K562 (cell line): ENCODE results near the gene RNF213. TPM values are rescaled to one million over a fixed set of nuclear protein-coding genes. Genes with fewer than 3 reads are reported as not detected.

Source experiments
- ATAC-seq: fragments of 200-7000 bp; cut with Tn5 transposase; 3 replicates; pipeline ENCODE4 v1.9.1; 2020; ENCODE audit warnings: moderate library complexity
- BruUV-seq: library from RNA; stranded (reverse); fragments of 400-500 nt; replicated peaks from 2 replicates; lab custom pipeline; 2021; lab: Mats Ljungman, UMichigan
- CTCF ChIA-PET: fragments of 300-600 bp; formaldehyde crosslinking; extraction: SDS; loops from one replicate; lab custom pipeline; 2021; ENCODE audit warnings: low intra/inter-chr PET ratio; lab: Yijun Ruan, JAX
- POLR2A ChIA-PET: fragments of 300-600, 350-650 bp; sonication (Branson Sonifier 250); formaldehyde crosslinking; extraction: SDS; loops from one replicate; lab custom pipeline; 2021; ENCODE audit warnings: antibody characterized with exemption, inconsistent platforms; lab: Yijun Ruan, JAX
- DNase-seq, 4 experiments: peaks; one replicate each; pipeline versions ENCODE4 v3.0.0 to v3.0.0-alpha.2; 2011 to 2018; ENCODE audit warnings: low spot score in 3 of 4, mixed read lengths in 3 of 4; ENCODE audit errors: extremely low read depth in 1 of 4
- FAIRE-seq: peaks from 2 replicates; lab custom pipeline; 2011; peaks lifted over from hg19 to GRCh38; lab: Jason Lieb, UNC
- H2AFZ ChIP-seq: 2 replicates; pipeline ENCODE4 v1.6.0; 2011; ENCODE audit warnings: low read depth, low read length, control low read depth, inconsistent platforms
- H3K27ac ChIP-seq: fragments of 200-600 bp; 3 replicates; pipeline ENCODE4 v1.8.0; 2011; ENCODE audit warnings: low read depth, mild to moderate bottlenecking, control low read depth, inconsistent platforms, low read length, moderate library complexity, mixed read lengths; ENCODE audit errors: extremely low read depth
- H3K27me3 ChIP-seq, 2 experiments: fragments of 300-600 bp in 1 of 2; 2 replicates in 1 of 2; 3 replicates in 1 of 2; pipeline versions ENCODE4 v1.6.0 to v1.8.0; 2011; ENCODE audit warnings: inconsistent platforms in 2 of 2, low read length in 2 of 2, mild to moderate bottlenecking in 1 of 2, mixed read lengths in 1 of 2, moderate library complexity in 1 of 2; ENCODE audit not compliant: control insufficient read depth in 2 of 2, insufficient read depth in 2 of 2
- H3K36me3 ChIP-seq: fragments of 300-600 bp; 3 replicates; pipeline ENCODE4 v1.8.0; 2011; ENCODE audit warnings: mild to moderate bottlenecking, low read length, inconsistent platforms; ENCODE audit not compliant: control insufficient read depth, insufficient read depth
- H3K4me1 ChIP-seq, 2 experiments: fragments of 200-600 bp in 1 of 2; replicated peaks in 1 of 2; 2 replicates in 1 of 2; 3 replicates in 1 of 2; pipeline versions ENCODE4 v1.5.1 to v1.8.0; 2011; ENCODE audit warnings: inconsistent platforms in 2 of 2, low read length in 2 of 2, mild to moderate bottlenecking in 1 of 2, mixed read lengths in 1 of 2, moderate library complexity in 1 of 2; ENCODE audit not compliant: control insufficient read depth in 2 of 2, insufficient read depth in 2 of 2
- H3K4me2 ChIP-seq: 2 replicates; pipeline ENCODE4 v1.6.1; 2011; ENCODE audit warnings: low read length, control low read depth, inconsistent platforms, mixed read lengths; ENCODE audit not compliant: insufficient read depth
- H3K4me3 ChIP-seq: fragments of 200-600 bp; sonication (generic), shearing (Covaris generic); 2 replicates; pipeline ENCODE4 v1.5.1; 2016; ENCODE audit warnings: control low read depth, inconsistent platforms
- H3K79me2 ChIP-seq: fragments of 200-600 bp; 3 replicates; pipeline ENCODE4 v1.8.0; 2011; ENCODE audit warnings: low read length, inconsistent platforms; ENCODE audit not compliant: control insufficient read depth, insufficient read depth
- H3K9ac ChIP-seq, 2 experiments: 2 replicates each; pipeline versions ENCODE4 v1.6.0 to v1.6.1; 2011; ENCODE audit warnings: low read depth in 2 of 2, low read length in 2 of 2, control low read depth in 1 of 2, inconsistent platforms in 1 of 2, mild to moderate bottlenecking in 1 of 2, mixed read lengths in 1 of 2; ENCODE audit not compliant: insufficient read depth in 1 of 2
- H3K9me1 ChIP-seq: one replicate; pipeline ENCODE4 v1.6.0; 2011; ENCODE audit warnings: inconsistent platforms, mild to moderate bottlenecking, low read length, moderate library complexity; ENCODE audit not compliant: control insufficient read depth, insufficient read depth
- H3K9me3 ChIP-seq: replicated peaks from 2 replicates; pipeline ENCODE4 v1.5.1; 2011; ENCODE audit warnings: low read depth, low read length, inconsistent platforms; ENCODE audit not compliant: control insufficient read depth, insufficient read depth
- H4K20me1 ChIP-seq: replicated peaks from 2 replicates; pipeline ENCODE4 v1.6.1; 2011; ENCODE audit warnings: low read length, inconsistent platforms, mixed read lengths; ENCODE audit not compliant: control insufficient read depth, insufficient read depth
- CREBBP ChIP-seq: IDR thresholded peaks from one replicate; pipeline ENCODE4 v1.6.1; 2012; ENCODE audit warnings: low read depth, mild to moderate bottlenecking, control low read depth, inconsistent platforms, low read length
- MCM7 ChIP-seq, 2 experiments: fragments of 450-650 bp; IDR thresholded peaks; 2 replicates each; pipeline ENCODE4 v1.6.1; 2016 to 2018
- MEIS2 ChIP-seq: fragments of 450-650 bp; IDR thresholded peaks from 2 replicates; pipeline ENCODE4 v1.6.1; 2014; ENCODE audit warnings: mild to moderate bottlenecking; ENCODE audit not compliant: partially characterized antibody
- RB1 ChIP-seq: fragments of 450-650 bp; IDR thresholded peaks from 2 replicates; pipeline ENCODE4 v1.6.1; 2017; ENCODE audit warnings: low read depth, mild to moderate bottlenecking
- RBFOX2 ChIP-seq: fragments of 200-400 bp; formaldehyde crosslinking; IDR thresholded peaks from 2 replicates; pipeline ENCODE4 v1.6.1; 2017; ENCODE audit warnings: low read depth, mild to moderate bottlenecking, low read length, moderate library complexity
- TAF1 ChIP-seq: IDR thresholded peaks from 2 replicates; pipeline ENCODE4 v1.6.1; 2011; ENCODE audit warnings: mild to moderate bottlenecking, low read length, moderate library complexity; ENCODE audit not compliant: insufficient read depth, control insufficient read depth, severe bottlenecking; ENCODE audit errors: extremely low read depth
- XRCC3 ChIP-seq: fragments of 450-650 bp; IDR thresholded peaks from 2 replicates; pipeline ENCODE4 v1.6.1; 2017; ENCODE audit warnings: mild to moderate bottlenecking, moderate library complexity
- ZBTB8A ChIP-seq: fragments of 450-650 bp; IDR thresholded peaks from 2 replicates; pipeline ENCODE4 v1.6.1; 2018; ENCODE audit warnings: mild to moderate bottlenecking, moderate library complexity; ENCODE audit not compliant: partially characterized antibody
- ZNF384 ChIP-seq: IDR thresholded peaks from 2 replicates; pipeline ENCODE4 v1.6.1; 2012; ENCODE audit warnings: low read depth, low read length, improper control_type of control experiment
- WGBS: fragments of 100-300 bp; shearing (Covaris generic); methylation state at CpG from one replicate; pipeline ENCODE4 v1.1.6; 2016; ENCODE audit warnings: low coverage, mixed read lengths; ENCODE audit not compliant: insufficient coverage; ENCODE audit errors: missing lambda C conversion rate; 5-methylcytosine and 5-hydroxymethylcytosine counted together
- in situ Hi-C: fragments of 300-500 bp; cut with MboI; formaldehyde crosslinking; loops from 4 replicates; pipeline ENCODE4 v1.15.0; 2018; ENCODE audit warnings: inconsistent platforms, mixed read lengths
- intact Hi-C: fragments of 100-400 bp; cut with micrococcal nuclease; formaldehyde crosslinking; loops from 2 replicates; pipeline ENCODE4 v1.14.2; 2022
- polyA plus RNA-seq, 8 experiments: library from polyadenylated mRNA; depleted of rRNA in 4 of 8; stranded (reverse) in 5 of 8; unstranded in 3 of 8; fragments of >200 nt; fragmentation: Nextera tagmentation in 2 of 8; fragmentation: Illumina TruSeq in 1 of 8; extraction: Ambion mirVana in 2 of 8; extraction: Trizol in 1 of 8; gene quantifications; 2 replicates each; pipeline versions ENCODE4 v1.2.1 to v1.2.3, GENCODE V29; 2011 to 2014; ENCODE audit warnings: inconsistent platforms in 1 of 8, missing spikeins in 1 of 8
- total RNA-seq, 7 experiments: library from RNA; depleted of rRNA in 6 of 7; stranded (reverse); fragments of >200 nt in 6 of 7; fragmentation: Illumina TruSeq in 2 of 7; extraction: Trizol in 2 of 7; gene quantifications; 2 replicates each; pipeline versions ENCODE4 v1.2.1 to v1.2.3, GENCODE V29; 2011 to 2021; ENCODE audit warnings: low replicate concordance in 1 of 7
- TF ChIP-seq, protein P1 (sequence below): IDR thresholded peaks from 2 replicates; pipeline ENCODE4 v1.6.1; 2012; ENCODE audit warnings: low read depth, low read length, improper control_type of control experiment, borderline replicate concordance
- TF ChIP-seq, protein P2 (sequence below): sonication (generic); formaldehyde crosslinking; IDR thresholded peaks from 2 replicates; pipeline ENCODE4 v1.8.0; 2022; ENCODE audit warnings: mild to moderate bottlenecking, missing genetic modification reagents
- TF ChIP-seq, protein P3 (sequence below), 2 experiments: fragments of 450-650 bp in 1 of 2; IDR thresholded peaks; 2 replicates each; pipeline ENCODE4 v1.6.1; 2011 to 2017; ENCODE audit warnings: low read depth in 2 of 2, antibody characterized with exemption in 1 of 2, borderline replicate concordance in 1 of 2, low read length in 1 of 2, mild to moderate bottlenecking in 1 of 2, mixed read lengths in 1 of 2; ENCODE audit not compliant: control insufficient read depth in 1 of 2
- TF ChIP-seq, protein P4 (sequence below): fragments of 450-650 bp; IDR thresholded peaks from 2 replicates; pipeline ENCODE4 v1.7.1; 2018; ENCODE audit warnings: mild to moderate bottlenecking, low read depth; ENCODE audit not compliant: partially characterized antibody

Gene RNF213
- total and polyA plus RNA-seq, 9 of the 15 experiments (the other 6 are each of a cell fraction or from before 2014, with no cell fraction given): 5.3 to 33.6 (median 17.9) TPM

DNA sequence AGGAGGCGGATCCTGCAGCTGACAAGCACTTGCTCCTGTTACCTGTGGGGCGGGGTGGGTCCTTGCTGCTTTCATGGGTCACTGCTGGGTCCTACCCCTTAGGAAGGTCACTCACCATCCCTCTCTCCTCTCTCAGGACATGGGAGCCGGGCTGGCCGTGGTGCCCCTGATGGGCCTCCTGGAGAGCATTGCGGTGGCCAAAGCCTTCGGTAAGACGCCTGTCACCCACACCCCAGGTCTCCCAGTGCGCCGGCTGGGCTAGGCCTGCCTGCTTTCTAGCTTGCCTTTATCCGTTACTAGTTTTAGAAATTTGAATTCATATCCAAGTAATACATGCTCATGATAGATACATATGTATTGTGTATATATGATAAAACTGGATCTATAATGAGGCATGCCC lies 23.3 kb upstream of the RNF213 start:
- FAIRE-seq: no peak
- Histone ChIP-seq H3K36me3 (no peaks in the 10 kb centered on the region), H3K9ac (no peak overlapping the region)
- TF ChIP-seq, protein P1, sequence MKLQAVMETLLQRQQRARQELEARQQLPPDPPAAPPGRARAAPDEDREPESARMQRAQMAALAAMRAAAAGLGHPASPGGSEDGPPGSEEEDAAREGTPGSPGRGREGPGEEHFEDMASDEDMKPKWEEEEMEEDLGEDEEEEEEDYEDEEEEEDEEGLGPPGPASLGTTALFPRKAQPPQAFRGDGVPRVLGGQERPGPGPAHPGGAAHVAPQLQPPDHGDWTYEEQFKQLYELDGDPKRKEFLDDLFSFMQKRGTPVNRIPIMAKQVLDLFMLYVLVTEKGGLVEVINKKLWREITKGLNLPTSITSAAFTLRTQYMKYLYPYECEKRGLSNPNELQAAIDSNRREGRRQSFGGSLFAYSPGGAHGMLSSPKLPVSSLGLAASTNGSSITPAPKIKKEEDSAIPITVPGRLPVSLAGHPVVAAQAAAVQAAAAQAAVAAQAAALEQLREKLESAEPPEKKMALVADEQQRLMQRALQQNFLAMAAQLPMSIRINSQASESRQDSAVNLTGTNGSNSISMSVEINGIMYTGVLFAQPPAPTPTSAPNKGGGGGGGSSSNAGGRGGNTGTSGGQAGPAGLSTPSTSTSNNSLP: no peak
- TF ChIP-seq, protein P2, sequence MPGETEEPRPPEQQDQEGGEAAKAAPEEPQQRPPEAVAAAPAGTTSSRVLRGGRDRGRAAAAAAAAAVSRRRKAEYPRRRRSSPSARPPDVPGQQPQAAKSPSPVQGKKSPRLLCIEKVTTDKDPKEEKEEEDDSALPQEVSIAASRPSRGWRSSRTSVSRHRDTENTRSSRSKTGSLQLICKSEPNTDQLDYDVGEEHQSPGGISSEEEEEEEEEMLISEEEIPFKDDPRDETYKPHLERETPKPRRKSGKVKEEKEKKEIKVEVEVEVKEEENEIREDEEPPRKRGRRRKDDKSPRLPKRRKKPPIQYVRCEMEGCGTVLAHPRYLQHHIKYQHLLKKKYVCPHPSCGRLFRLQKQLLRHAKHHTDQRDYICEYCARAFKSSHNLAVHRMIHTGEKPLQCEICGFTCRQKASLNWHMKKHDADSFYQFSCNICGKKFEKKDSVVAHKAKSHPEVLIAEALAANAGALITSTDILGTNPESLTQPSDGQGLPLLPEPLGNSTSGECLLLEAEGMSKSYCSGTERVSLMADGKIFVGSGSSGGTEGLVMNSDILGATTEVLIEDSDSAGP: no peak
- TF ChIP-seq CREBBP (no peak), RBFOX2 (no peak), XRCC3 (no peak), MEIS2 (no peak), ZBTB8A (no peak), RB1 (no peak), MCM7 (IDR thresholded peaks at IDR 0.05) (no peak), ZNF384 (no peak), TAF1 (no peak)
- TF ChIP-seq, protein P3, sequence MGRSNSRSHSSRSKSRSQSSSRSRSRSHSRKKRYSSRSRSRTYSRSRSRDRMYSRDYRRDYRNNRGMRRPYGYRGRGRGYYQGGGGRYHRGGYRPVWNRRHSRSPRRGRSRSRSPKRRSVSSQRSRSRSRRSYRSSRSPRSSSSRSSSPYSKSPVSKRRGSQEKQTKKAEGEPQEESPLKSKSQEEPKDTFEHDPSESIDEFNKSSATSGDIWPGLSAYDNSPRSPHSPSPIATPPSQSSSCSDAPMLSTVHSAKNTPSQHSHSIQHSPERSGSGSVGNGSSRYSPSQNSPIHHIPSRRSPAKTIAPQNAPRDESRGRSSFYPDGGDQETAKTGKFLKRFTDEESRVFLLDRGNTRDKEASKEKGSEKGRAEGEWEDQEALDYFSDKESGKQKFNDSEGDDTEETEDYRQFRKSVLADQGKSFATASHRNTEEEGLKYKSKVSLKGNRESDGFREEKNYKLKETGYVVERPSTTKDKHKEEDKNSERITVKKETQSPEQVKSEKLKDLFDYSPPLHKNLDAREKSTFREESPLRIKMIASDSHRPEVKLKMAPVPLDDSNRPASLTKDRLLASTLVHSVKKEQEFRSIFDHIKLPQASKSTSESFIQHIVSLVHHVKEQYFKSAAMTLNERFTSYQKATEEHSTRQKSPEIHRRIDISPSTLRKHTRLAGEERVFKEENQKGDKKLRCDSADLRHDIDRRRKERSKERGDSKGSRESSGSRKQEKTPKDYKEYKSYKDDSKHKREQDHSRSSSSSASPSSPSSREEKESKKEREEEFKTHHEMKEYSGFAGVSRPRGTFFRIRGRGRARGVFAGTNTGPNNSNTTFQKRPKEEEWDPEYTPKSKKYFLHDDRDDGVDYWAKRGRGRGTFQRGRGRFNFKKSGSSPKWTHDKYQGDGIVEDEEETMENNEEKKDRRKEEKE (IDR thresholded peaks at IDR 0.05; ENCODE audit: borderline replicate concordance in 1 of 2, control insufficient read depth in 1 of 2, low read depth in 2 of 2, low read length in 1 of 2): no peak
- TF ChIP-seq, protein P4, sequence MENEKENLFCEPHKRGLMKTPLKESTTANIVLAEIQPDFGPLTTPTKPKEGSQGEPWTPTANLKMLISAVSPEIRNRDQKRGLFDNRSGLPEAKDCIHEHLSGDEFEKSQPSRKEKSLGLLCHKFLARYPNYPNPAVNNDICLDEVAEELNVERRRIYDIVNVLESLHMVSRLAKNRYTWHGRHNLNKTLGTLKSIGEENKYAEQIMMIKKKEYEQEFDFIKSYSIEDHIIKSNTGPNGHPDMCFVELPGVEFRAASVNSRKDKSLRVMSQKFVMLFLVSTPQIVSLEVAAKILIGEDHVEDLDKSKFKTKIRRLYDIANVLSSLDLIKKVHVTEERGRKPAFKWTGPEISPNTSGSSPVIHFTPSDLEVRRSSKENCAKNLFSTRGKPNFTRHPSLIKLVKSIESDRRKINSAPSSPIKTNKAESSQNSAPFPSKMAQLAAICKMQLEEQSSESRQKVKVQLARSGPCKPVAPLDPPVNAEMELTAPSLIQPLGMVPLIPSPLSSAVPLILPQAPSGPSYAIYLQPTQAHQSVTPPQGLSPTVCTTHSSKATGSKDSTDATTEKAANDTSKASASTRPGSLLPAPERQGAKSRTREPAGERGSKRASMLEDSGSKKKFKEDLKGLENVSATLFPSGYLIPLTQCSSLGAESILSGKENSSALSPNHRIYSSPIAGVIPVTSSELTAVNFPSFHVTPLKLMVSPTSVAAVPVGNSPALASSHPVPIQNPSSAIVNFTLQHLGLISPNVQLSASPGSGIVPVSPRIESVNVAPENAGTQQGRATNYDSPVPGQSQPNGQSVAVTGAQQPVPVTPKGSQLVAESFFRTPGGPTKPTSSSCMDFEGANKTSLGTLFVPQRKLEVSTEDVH: no peak
- TF ChIP-seq, all 486 proteins: peak for 0
- Histone ChIP-seq H3K27me3 (no peaks in the 10 kb centered on the region), H2AFZ (no peak overlapping the region), H3K9me1 (no peaks in the 10 kb centered on the region), H3K9me3 (no peaks in the 10 kb centered on the region), H3K4me1 (no peaks in the 10 kb centered on the region), H3K27ac (no peak overlapping the region), H3K4me3 (no peak overlapping the region), H3K79me2 (no peaks in the 10 kb centered on the region), H3K4me2 (no peak overlapping the region), H4K20me1 (no peaks in the 10 kb centered on the region)
- in situ Hi-C loops (no loop called here), intact Hi-C loops (no loop called here)
- 68% methylated on average over 8 of the region's 10 CpGs for WGBS
- CTCF ChIA-PET: no interaction called here
- no peak for DNase-seq
- no peak for ATAC-seq
- BruUV-seq: no TSS peak
- POLR2A ChIA-PET: no interaction called here
